GM12865 (cell line): ENCODE measurements around the gene TSACC.

Experiments
- DNase-seq: peaks from one replicate; pipeline ENCODE4 v3.0.0; 2010; ENCODE audit warnings: low read depth
- H3K4me3 ChIP-seq: 2 replicates; pipeline ENCODE4 v1.5.1; 2011; ENCODE audit warnings: mild to moderate bottlenecking, low read depth, low read length, control low read depth
- CTCF ChIP-seq: IDR thresholded peaks from 2 replicates; pipeline ENCODE4 v1.5.1; 2011; ENCODE audit warnings: low read length, control low read depth, low read depth, inconsistent platforms; ENCODE audit not compliant: insufficient read depth; ENCODE audit errors: missing control alignments

TSACC gene

GRCh38 chr1:156394835-156395461, 56.6 kb downstream of the TSACC start:
- TF ChIP-seq CTCF = no peak
- DNase-seq = no peak
- H3K4me3 ChIP-seq = no peak overlapping the region
